Measurements from ENCODE around the gene LY6G5C. TPM values are rescaled to one million over a fixed set of nuclear protein-coding genes. Genes with fewer than 3 reads are reported as not detected.

Gene LY6G5C
- total RNA-seq, 2 donors from 2014 or later, result not detected

DNA sequence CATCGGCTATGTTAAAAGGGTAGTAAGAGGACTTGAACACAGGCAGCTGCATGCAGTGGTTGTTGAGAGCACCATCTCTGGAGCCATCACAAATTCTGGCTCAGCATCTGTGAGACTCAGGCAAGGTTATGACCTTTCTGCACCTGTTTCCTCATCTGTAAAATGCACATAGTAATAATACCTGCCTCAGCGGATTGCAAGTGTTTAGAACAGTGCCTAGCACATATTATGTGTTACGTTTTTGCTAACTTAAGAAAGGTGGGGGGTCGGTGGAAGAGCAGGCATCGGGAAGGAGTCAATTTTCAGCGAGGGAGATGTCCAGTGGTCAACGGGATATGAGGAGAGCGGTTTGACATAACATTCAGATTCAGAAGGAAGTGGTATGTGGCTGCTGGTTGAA lies 2.9 kb downstream of the LY6G5C start:
- Histone ChIP-seq H3K4me1 (ENCODE audit: control insufficient read depth in 1 of 2, low read depth in 2 of 2) (peaks cover 0 to 15% of the 10 kb centered on the region in 2 donors), H3K27ac (no peak overlapping the region), H3K4me3 (no peak overlapping the region), H3K36me3 (no peaks in the 10 kb centered on the region), H3K27me3 (replicated peaks; ENCODE audit: insufficient read depth) (no peaks in the 10 kb centered on the region), H3K9me3 (no peaks in the 10 kb centered on the region)
- no peak for ATAC-seq (ENCODE audit: insufficient number of reproducible peaks, low FRiP score, low read depth)
- DNase-seq (ENCODE audit: low spot score), result no peak
- TF ChIP-seq, protein P1, sequence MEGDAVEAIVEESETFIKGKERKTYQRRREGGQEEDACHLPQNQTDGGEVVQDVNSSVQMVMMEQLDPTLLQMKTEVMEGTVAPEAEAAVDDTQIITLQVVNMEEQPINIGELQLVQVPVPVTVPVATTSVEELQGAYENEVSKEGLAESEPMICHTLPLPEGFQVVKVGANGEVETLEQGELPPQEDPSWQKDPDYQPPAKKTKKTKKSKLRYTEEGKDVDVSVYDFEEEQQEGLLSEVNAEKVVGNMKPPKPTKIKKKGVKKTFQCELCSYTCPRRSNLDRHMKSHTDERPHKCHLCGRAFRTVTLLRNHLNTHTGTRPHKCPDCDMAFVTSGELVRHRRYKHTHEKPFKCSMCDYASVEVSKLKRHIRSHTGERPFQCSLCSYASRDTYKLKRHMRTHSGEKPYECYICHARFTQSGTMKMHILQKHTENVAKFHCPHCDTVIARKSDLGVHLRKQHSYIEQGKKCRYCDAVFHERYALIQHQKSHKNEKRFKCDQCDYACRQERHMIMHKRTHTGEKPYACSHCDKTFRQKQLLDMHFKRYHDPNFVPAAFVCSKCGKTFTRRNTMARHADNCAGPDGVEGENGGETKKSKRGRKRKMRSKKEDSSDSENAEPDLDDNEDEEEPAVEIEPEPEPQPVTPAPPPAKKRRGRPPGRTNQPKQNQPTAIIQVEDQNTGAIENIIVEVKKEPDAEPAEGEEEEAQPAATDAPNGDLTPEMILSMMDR (IDR thresholded peaks at IDR 0.05), result no peak

DNA sequence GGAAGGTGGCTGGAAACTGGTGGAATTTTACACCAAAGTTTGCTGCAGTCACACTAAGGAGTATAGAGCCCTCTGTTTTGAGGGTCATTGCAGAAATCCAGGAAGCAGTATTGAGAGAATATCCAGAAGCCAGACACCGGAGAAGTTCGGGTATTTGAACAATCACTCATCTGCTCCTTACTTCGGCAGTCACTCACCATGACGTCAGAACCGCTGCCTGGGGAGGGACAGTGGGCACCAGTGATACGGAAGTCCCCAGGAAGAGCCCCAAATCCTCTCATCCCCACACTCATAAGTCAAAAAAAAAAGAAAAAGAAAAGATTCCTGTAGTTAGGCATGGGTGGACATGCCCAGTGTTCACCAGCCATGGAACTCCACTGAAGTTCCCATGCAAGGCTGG lies 4.0 kb downstream of the LY6G5C start:
- H3K27me3 ChIP-seq (replicated peaks; ENCODE audit: insufficient read depth), result no peaks in the 10 kb centered on the region
- TF ChIP-seq, protein P1 (IDR thresholded peaks at IDR 0.05), result no peak
- DNase-seq (ENCODE audit: low spot score) (no peak), ATAC-seq (ENCODE audit: insufficient number of reproducible peaks, low FRiP score, low read depth) (no peak)
- peaks cover 10% of the 10 kb centered on the region for H3K36me3 ChIP-seq
- H3K27ac ChIP-seq, result no peak overlapping the region
- H3K4me1 ChIP-seq (ENCODE audit: control insufficient read depth in 1 of 2, low read depth in 2 of 2), result peaks cover 0 to 15% of the 10 kb centered on the region in 2 donors
- H3K4me3 ChIP-seq, result no peak overlapping the region
- H3K9me3 ChIP-seq, result no peaks in the 10 kb centered on the region

DNA sequence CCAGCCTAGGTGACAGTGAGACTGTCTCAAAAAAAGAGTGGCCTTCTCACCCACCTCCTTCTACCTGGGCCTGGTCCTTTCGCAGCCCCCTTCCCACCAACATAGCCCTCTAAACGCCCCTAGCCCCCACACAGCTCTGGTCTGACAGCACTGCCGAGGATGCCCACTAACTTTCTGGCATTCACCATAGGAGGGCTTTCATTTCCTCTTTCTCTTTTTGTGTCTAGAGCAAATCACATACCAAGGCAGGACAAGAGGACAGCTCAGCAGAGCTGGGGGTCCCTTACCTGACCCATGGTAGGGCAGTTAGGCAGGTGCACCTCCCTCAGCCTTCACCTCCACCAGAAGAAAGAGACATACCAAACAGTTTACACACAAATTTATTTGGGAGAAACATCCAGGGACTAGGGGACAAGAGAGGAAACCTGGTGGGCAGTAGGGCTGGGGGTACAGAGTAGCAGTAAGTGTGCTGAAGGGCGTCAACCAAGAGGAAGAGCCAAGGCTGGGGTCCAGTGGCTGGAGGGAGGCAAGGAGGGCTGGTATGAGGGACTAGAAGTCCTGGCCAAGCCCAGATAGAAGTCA lies 4.5 kb downstream of the LY6G5C start:
- Histone ChIP-seq H3K4me1 (ENCODE audit: control insufficient read depth in 1 of 2, low read depth in 2 of 2) (peaks cover 0 to 11% of the 10 kb centered on the region in 2 donors), H3K27ac (no peak overlapping the region), H3K27me3 (replicated peaks; ENCODE audit: insufficient read depth) (no peaks in the 10 kb centered on the region), H3K4me3 (no peak overlapping the region), H3K9me3 (no peaks in the 10 kb centered on the region), H3K36me3 (peaks cover 15% of the 10 kb centered on the region)
- DNase-seq (ENCODE audit: low spot score) (no peak), ATAC-seq (ENCODE audit: insufficient number of reproducible peaks, low FRiP score, low read depth) (no peak)
- TF ChIP-seq, protein P1 (IDR thresholded peaks at IDR 0.05), result no peak

DNA sequence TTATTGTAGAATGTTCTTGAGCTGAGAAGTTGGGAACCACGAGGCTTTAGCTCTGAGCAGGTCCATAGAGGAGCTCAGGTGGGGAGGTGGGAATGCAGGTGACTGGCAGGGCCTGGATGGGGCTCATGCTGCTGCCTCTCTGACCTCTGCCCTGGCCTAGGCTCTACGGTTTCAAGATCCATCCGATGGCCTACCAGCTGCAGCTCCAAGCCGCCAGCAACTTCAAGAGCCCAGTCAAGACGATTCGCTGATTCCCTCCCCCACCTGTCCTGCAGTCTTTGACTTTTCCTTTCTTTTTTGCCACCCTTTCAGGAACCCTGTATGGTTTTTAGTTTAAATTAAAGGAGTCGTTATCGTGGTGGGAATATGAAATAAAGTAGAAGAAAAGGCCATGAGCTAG lies 11.2 kb downstream of the LY6G5C start, which contains the start of gene LY6G5B:
TSS of gene LY6G5B (plus strand) at position 301 of the 400 bp plus-strand sequence. CDS start 975 bp downstream, outside the sequence.
- TF ChIP-seq, protein P1 (IDR thresholded peaks at IDR 0.05), result no peak
- DNase-seq (ENCODE audit: low spot score) (no peak), ATAC-seq (ENCODE audit: insufficient number of reproducible peaks, low FRiP score, low read depth) (no peak)
- Histone ChIP-seq H3K4me3 (no peak within 1 kb of the TSS), H3K4me1 (ENCODE audit: control insufficient read depth in 1 of 2, low read depth in 2 of 2) (peaks cover 9 to 24% of the 10 kb centered on the region in 2 donors), H3K9me3 (no peaks in the 10 kb centered on the region), H3K27ac (no peak within 1 kb of the TSS), H3K36me3 (peaks cover 58% of the 10 kb centered on the region), H3K27me3 (replicated peaks; ENCODE audit: insufficient read depth) (no peaks in the 10 kb centered on the region)

DNA sequence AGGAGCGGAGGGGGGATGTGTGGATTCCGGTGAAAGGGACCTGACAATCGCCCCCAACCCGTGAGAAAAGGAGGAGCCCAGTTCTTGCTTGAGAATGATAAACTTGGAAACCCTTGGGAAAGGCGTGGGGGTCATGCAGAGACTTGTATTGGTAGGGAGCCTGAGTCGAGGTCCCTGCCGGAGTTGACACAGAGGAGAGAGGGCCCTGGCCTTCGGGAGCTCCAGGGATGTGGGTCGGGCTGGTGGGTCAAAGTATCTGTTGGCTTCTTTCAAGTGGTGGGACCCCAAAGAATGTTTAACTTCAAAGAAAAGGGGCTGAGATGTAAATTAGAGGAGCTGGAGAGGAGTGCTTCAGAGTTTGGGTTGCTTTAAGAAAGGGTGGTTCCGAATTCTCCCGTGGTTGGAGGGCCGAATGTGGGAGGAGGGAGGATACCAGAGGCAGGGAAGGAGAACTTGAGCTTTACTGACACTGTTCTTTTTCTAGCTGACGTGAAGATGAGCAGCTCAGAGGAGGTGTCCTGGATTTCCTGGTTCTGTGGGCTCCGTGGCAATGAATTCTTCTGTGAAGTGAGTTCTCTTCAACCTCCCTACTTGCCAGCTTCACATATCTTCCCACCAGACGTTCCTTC lies 14.4 kb downstream of the LY6G5C start:
- TF ChIP-seq, protein P1 (IDR thresholded peaks at IDR 0.05), result no peak
- DNase-seq (ENCODE audit: low spot score) (no peak), ATAC-seq (ENCODE audit: insufficient number of reproducible peaks, low FRiP score, low read depth) (no peak)
- H3K9me3 ChIP-seq, result no peaks in the 10 kb centered on the region
- H3K27ac ChIP-seq, result peak overlapping the region; percentile 95 to 97
- peak overlapping the region; percentile 98 for H3K4me3 ChIP-seq
- H3K36me3 ChIP-seq, result peaks cover 43% of the 10 kb centered on the region
- H3K27me3 ChIP-seq (replicated peaks; ENCODE audit: insufficient read depth), result no peaks in the 10 kb centered on the region
- H3K4me1 ChIP-seq (ENCODE audit: control insufficient read depth in 1 of 2, low read depth in 2 of 2), result peaks cover 16 to 49% of the 10 kb centered on the region in 2 donors

Measured in thoracic aorta (tissue), 2 donors.